DMS153 treated with DMSO at 0.1 percent for 48 hours (cell line): ENCODE measurements around the gene CST4.
"Not testable (repeated sequence)": the region's sequence is repeated elsewhere in the genome, so short reads cannot be mapped to it uniquely, and the experiment has no call there.

Experiments used
- DNase-seq: peaks from one replicate; lab custom pipeline; 2025; ENCODE audit not compliant: unreplicated experiment; lab: John Stamatoyannopoulos, UW

The CST4 gene

GRCh38 chr20:23662276-23662870, 26.5 kb downstream of the CST4 start:
- DNase-seq: no peak

DNA sequence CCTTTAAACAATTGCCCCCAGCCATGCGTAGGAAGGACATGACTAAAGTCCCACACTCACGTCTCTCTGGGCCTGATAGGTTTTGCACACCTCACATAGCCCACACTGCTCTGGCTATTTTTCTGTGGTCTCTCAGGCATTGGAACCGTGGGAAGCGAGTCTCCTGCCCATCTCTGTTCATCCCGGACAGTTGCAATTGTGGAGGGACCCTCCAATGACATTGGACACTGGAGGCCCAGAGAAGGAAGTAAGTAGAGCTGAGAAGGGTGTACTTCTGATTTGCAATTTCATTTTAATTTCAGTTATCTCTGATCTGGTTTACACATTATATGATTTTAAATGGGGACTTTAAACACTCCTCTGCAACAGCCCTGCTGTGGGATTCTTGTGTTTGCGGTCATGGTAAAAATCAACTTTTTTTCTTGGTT, 27.8 kb downstream of the CST4 start:
- DNase-seq: no peak

- no peak for DNase-seq
These were observed 28.6 kb downstream of the CST4 start for GRCh38 chr20:23659989-23660837.

- not testable (repeated sequence) for DNase-seq
These were observed 29.2 kb downstream of the CST4 start for GRCh38 chr20:23659610-23659988.

DNA sequence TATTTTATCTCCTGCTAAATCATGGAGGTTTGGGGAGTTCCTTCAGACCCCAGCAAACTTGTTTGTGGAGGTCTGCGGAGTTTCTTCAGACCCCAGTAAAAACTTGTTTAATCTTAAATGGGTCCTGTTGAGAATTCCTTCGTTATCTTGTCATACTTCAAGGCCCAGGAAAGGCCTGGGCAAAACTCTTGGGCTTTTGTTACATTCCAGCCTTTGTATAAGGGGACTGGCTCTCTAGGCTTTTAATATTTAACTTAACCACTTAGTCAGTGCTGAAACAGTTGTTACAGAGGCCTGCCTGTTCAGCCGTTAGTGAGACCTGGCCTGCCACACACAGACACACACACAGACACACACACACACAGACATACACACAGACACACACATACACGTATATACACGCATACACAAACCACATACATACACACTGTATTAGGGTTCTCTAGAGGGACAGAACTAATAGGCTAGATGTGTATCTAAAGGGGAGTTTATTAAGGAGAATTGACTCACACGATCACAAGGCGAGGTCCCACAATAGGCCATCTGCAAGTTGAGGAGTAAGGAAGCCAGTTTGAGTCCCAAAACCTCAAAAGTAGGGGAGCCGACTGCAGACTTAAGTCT, 29.7 kb downstream of the CST4 start:
- no peak for DNase-seq

DNA sequence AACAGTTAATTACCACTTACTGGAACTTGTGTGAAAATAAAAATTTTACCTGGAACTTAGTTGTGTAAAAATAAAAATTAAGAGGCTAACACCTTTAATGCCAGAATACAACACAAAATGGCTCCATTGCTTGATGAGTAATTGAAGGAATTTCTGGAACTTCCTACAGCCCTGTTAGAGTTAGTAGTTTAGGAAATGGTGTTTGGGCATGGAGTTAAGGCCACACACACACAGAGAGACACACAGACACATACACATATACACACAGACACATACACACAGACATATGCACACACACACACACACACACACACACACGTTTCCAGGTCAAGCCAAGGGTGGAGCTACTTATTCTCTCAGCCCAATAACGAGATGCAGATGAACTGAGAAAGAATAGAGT, 30.5 kb downstream of the CST4 start:
- no peak for DNase-seq

DNA sequence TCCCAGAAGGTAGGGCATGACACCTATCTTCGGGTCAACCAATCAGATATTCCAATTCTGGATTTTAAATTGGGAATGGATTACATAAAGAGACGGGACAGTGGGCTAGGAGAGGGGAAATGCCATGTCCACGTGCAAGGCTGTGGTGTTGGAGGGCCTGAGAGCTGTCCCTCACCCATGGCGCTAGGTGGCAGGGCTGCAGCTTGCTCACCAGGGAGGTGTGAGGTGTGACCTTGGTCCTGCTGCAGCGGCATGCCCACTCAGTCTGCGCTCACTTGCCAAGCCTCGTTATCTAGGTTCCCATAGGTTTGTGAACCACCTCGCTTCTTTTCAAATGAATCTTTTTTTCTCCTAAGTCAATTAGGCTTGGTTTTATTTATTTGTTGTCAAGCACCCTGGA, 31.6 kb downstream of the CST4 start:
- no peak for DNase-seq

- no peak for DNase-seq
These were observed 32.5 kb downstream of the CST4 start for GRCh38 chr20:23656372-23656771.

GRCh38 chr20:23655491-23656211, 33.2 kb downstream of the CST4 start:
- DNase-seq: no peak

DNA sequence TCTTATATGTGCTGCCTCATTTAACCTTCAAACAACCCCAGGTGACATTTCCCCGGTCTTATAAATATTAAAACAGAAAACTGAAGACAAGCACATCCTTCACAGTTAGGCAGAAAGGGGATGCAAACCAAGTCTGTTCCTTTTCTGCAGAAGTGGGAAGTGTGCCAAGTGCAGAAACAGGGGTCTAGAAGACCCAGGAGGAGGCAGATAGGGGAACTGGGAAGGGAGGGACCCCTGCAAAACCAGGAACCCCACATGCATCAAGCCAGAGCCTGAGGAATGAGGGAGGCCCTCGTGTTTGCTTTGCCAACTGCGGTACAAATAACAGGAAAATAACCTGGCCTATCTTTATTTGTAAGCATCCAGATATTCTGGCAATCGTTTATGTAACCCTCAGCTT, 34.1 kb downstream of the CST4 start:
- no peak for DNase-seq

DNA sequence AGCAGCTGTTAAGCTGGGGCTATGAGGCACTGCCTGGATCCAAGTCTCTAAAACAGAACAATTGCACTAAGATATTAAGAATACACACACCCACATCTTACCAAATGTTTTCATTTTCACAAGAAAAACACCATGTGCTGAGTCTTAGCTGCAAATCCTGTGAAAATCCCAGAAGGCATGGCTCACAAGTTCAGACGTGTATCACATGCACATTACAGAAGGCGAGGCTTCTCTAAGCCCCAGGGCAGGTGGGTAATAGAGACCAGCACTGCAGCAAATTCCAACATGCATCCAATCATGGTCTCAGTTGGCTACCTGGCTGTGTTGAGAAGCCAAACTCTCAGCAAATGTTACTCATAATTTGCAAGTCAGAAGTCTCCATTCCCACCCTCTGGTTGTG, 34.8 kb downstream of the CST4 start:
- DNase-seq: no peak

DNA sequence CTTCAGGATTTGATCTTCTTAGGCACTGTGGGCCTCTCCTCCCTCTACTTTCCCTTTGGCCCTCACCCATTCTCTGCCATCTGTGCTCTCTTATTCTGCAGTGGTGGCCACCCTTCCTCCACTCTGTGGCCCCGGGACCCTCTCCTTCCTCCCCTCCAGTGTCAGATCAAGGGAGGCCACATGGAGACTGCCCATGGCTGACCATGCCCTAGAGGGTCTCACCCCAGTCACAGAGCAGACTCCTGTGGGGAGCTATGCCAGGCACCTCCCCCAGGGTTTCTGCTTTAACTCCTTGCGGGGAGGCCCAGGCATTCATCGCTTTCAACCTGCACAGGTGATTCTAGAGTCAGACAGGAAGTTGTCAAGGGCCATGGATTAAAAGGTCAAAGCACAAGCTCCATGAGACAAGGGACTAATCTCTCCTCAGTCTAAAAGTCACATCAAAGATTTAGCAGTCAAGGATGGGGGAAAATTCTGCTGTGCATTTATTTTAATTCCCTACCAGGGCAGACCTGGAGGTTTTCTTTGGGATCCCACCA, 35.4 kb downstream of the CST4 start:
- DNase-seq: no peak

GRCh38 chr20:23652926-23653325, 35.9 kb downstream of the CST4 start:
- DNase-seq: no peak

DNA sequence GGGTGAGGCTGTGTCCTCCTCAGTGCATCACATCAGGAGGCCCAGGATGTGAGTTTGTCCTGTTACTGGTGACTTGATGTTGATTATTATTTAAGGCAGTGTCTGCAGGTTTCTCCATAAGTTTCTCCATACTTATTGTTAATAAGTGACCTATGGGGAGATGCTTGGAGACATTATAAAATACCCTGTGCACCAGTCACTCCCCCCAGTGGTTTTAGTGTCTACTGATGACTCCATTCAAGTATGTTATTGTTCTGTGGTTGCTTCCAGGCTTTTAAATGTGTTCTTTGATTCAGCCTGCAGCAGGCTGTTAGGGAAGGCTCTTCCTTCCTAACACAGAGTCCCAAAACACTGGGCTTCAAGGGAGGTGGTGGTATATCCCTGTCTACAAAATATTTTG, 36.5 kb downstream of the CST4 start:
- no peak for DNase-seq

- no peak for DNase-seq
These were observed 37.7 kb downstream of the CST4 start for GRCh38 chr20:23651117-23651516.

GRCh38 chr20:23649830-23650417, 38.9 kb downstream of the CST4 start:
- DNase-seq: no peak

GRCh38 chr20:23649242-23649641, 39.6 kb downstream of the CST4 start:
- no peak for DNase-seq

- DNase-seq: no peak
These were observed 41.5 kb downstream of the CST4 start for GRCh38 chr20:23647346-23647745.

GRCh38 chr20:23646106-23646873, 42.5 kb downstream of the CST4 start:
- DNase-seq: no peak

DNA sequence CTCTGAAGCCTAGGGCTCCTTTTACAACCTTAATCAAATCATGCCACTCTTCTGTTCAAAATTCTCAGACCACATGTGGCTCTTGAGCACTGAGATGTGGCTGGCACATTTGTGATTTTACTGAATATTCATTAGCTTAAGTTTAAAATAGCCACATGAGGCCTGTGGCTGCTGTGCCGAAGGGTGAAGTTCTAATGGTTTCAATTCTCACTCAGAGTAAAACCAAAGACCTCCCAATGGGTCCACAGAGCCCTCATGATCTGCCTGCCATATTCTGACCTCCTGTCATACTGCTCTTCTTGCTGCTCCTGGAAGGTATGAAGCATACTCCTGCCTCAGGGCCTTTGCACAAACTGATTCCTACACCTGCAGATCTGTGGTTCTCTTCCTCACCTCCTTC, 43.3 kb downstream of the CST4 start:
- no peak for DNase-seq
